GM12891 (cell line): ENCODE results near the gene SLC12A7.

Source experiments
- DNase-seq: peaks from one replicate; pipeline ENCODE4 v3.0.0; 2011; ENCODE audit warnings: low spot score; ENCODE audit not compliant: insufficient read length
- FAIRE-seq: peaks from 2 replicates; lab custom pipeline; 2011; peaks lifted over from hg19 to GRCh38; lab: Jason Lieb, UNC
- PAX5 ChIP-seq: IDR thresholded peaks from 2 replicates; pipeline ENCODE4 v1.6.1; 2011; ENCODE audit warnings: low read length, moderate library complexity, mild to moderate bottlenecking; ENCODE audit not compliant: insufficient read depth, severe bottlenecking
- POLR2A ChIP-seq: IDR thresholded peaks from 2 replicates; pipeline ENCODE4 v1.6.1; 2011; ENCODE audit warnings: low read depth, low read length, control low read depth
- POLR2AphosphoS5 ChIP-seq: IDR thresholded peaks from 2 replicates; pipeline ENCODE4 v1.6.1; 2011; ENCODE audit warnings: low read depth, low read length, control low read depth
- POU2F2 ChIP-seq: IDR thresholded peaks from 2 replicates; pipeline ENCODE4 v1.6.1; 2011; ENCODE audit warnings: low read depth, mild to moderate bottlenecking, control low read depth, low read length, moderate library complexity
- SPI1 ChIP-seq: IDR thresholded peaks from 2 replicates; pipeline ENCODE4 v1.6.1; 2011; ENCODE audit warnings: low read depth, low read length, control low read depth
- TAF1 ChIP-seq: IDR thresholded peaks from 2 replicates; pipeline ENCODE4 v1.6.1; 2011; ENCODE audit warnings: low read depth, low read length, control low read depth

Gene SLC12A7

GRCh38 chr5:1033606-1034420 lies 78.0 kb downstream of the SLC12A7 start:
- DNase-seq, result no peak
- TF ChIP-seq POLR2A, result no peak
- no peak for TF ChIP-seq TAF1
- no peak for TF ChIP-seq SPI1
- TF ChIP-seq POU2F2, result no peak
- no peak for TF ChIP-seq POLR2AphosphoS5
- TF ChIP-seq PAX5, result no peak
- no peak for FAIRE-seq

- TF ChIP-seq PAX5, result no peak
- no peak for TF ChIP-seq POLR2AphosphoS5
- no peak for TF ChIP-seq SPI1
- TF ChIP-seq POU2F2, result no peak
- TF ChIP-seq POLR2A, result no peak
- TF ChIP-seq TAF1, result no peak
- FAIRE-seq, result no peak
- no peak for DNase-seq
Measured at GRCh38 chr5:1033178-1033577, 78.7 kb downstream of the SLC12A7 start.

GRCh38 chr5:1032551-1033027 lies 79.3 kb downstream of the SLC12A7 start:
- FAIRE-seq (no peak), DNase-seq (no peak)
- no peak for TF ChIP-seq TAF1
- TF ChIP-seq PAX5, result no peak
- no peak for TF ChIP-seq POU2F2
- no peak for TF ChIP-seq POLR2A
- TF ChIP-seq SPI1, result no peak

GRCh38 chr5:1032011-1032410 lies 79.9 kb downstream of the SLC12A7 start:
- FAIRE-seq, result no peak
- DNase-seq, result no peak
- TF ChIP-seq POLR2AphosphoS5 (no peak), SPI1 (no peak), TAF1 (no peak), POU2F2 (no peak), POLR2A (no peak), PAX5 (no peak)

GRCh38 chr5:1031306-1031959 lies 80.4 kb downstream of the SLC12A7 start:
- DNase-seq (no peak), FAIRE-seq (no peak)
- TF ChIP-seq PAX5, result no peak
- no peak for TF ChIP-seq POLR2A
- no peak for TF ChIP-seq SPI1
- TF ChIP-seq TAF1, result no peak
- no peak for TF ChIP-seq POLR2AphosphoS5
- no peak for TF ChIP-seq POU2F2

GRCh38 chr5:1030801-1031271 lies 81.0 kb downstream of the SLC12A7 start:
- TF ChIP-seq PAX5, result no peak
- TF ChIP-seq POLR2A, result no peak
- TF ChIP-seq TAF1, result no peak
- no peak for TF ChIP-seq POLR2AphosphoS5
- no peak for TF ChIP-seq SPI1
- TF ChIP-seq POU2F2, result no peak
- DNase-seq (no peak), FAIRE-seq (no peak)

GRCh38 chr5:1029945-1030625 lies 81.8 kb downstream of the SLC12A7 start:
- no peak for TF ChIP-seq POLR2A
- no peak for TF ChIP-seq SPI1
- no peak for TF ChIP-seq PAX5
- DNase-seq, result no peak
- FAIRE-seq, result no peak

GRCh38 chr5:1029282-1029944 lies 82.5 kb downstream of the SLC12A7 start:
- FAIRE-seq, result no peak
- no peak for DNase-seq
- no peak for TF ChIP-seq SPI1
- TF ChIP-seq POLR2AphosphoS5, result no peak
- no peak for TF ChIP-seq TAF1
- no peak for TF ChIP-seq POU2F2
- no peak for TF ChIP-seq PAX5
- TF ChIP-seq POLR2A, result no peak
